NCI-H1417 treated with DMSO at 0.1 percent for 48 hours (cell line): ENCODE results near the gene PPFIA2.
"Not testable (repeated sequence)": the region's sequence is repeated elsewhere in the genome, so short reads cannot be mapped to it uniquely, and the experiment has no call there.

ENCODE experiments used
- DNase-seq: peaks from one replicate; lab custom pipeline; 2025; lab: John Stamatoyannopoulos, UW

Gene PPFIA2

GRCh38 chr12:81270385-81270784 lies 488.8 kb downstream of the PPFIA2 start:
- no peak for DNase-seq

GRCh38 chr12:81263072-81263471 lies 496.1 kb downstream of the PPFIA2 start:
- DNase-seq = no peak

GRCh38 chr12:81261508-81262207 lies 497.5 kb downstream of the PPFIA2 start:
- no peak for DNase-seq

- DNase-seq = no peak
Measured at GRCh38 chr12:81259360-81259759, 499.8 kb downstream of the PPFIA2 start.

- DNase-seq = peak; percentile 81
Measured at GRCh38 chr12:81257947-81258551, 501.1 kb downstream of the PPFIA2 start.

- no peak for DNase-seq
Measured at GRCh38 chr12:81255947-81256346, 503.2 kb downstream of the PPFIA2 start.

GRCh38 chr12:81255456-81255855 lies 503.7 kb downstream of the PPFIA2 start:
- DNase-seq = no peak

- no peak for DNase-seq
Measured at GRCh38 chr12:81253360-81253759, 505.8 kb downstream of the PPFIA2 start.

GRCh38 chr12:81252228-81252627 lies 506.9 kb downstream of the PPFIA2 start:
- no peak for DNase-seq

- no peak for DNase-seq
Measured at GRCh38 chr12:81249976-81250375, 509.2 kb downstream of the PPFIA2 start.

- DNase-seq = no peak
Measured at GRCh38 chr12:81245907-81246570, 513.1 kb downstream of the PPFIA2 start.

GRCh38 chr12:81245458-81245857 lies 513.7 kb downstream of the PPFIA2 start:
- no peak for DNase-seq

GRCh38 chr12:81231574-81232368 lies 527.4 kb downstream of the PPFIA2 start:
- peak; percentile 63 for DNase-seq

GRCh38 chr12:81229759-81230158 lies 529.4 kb downstream of the PPFIA2 start:
- no peak for DNase-seq

- DNase-seq = no peak
Measured at GRCh38 chr12:81224626-81225025, 534.5 kb downstream of the PPFIA2 start.

GRCh38 chr12:81222846-81223592 lies 536.1 kb downstream of the PPFIA2 start:
- no peak for DNase-seq

- no peak for DNase-seq
Measured at GRCh38 chr12:81221681-81222080, 537.5 kb downstream of the PPFIA2 start.

GRCh38 chr12:81216739-81217138 lies 542.4 kb downstream of the PPFIA2 start:
- no peak for DNase-seq

- no peak for DNase-seq
Measured at GRCh38 chr12:81212996-81213696, 546.0 kb downstream of the PPFIA2 start.

- DNase-seq = no peak
Measured at GRCh38 chr12:81211306-81211705, 547.8 kb downstream of the PPFIA2 start.

- not testable (repeated sequence) for DNase-seq
Measured at GRCh38 chr12:81209772-81210225, 549.4 kb downstream of the PPFIA2 start.
